HepG2 (cell line): ENCODE measurements around the gene SH2B2. TPM values are rescaled to one million over a fixed set of nuclear protein-coding genes. Genes with fewer than 3 reads are reported as not detected.

Experiments used
- ATAC-seq: fragments of 200-7000 bp; cut with Tn5 transposase; 3 replicates; pipeline ENCODE4 v1.9.1; 2020; ENCODE audit warnings: mild to moderate bottlenecking, moderate library complexity
- BruUV-seq: library from RNA; stranded (reverse); fragments of 400-500 nt; replicated peaks from 2 replicates; lab custom pipeline; 2021; lab: Mats Ljungman, UMichigan
- CTCF ChIA-PET: fragments of 300-600 bp; formaldehyde crosslinking; extraction: SDS; loops from one replicate; lab custom pipeline; 2021; ENCODE audit warnings: low total read pairs, inconsistent platforms, low intra/inter-chr PET ratio; lab: Yijun Ruan, JAX
- POLR2A ChIA-PET: fragments of 350-600 bp; sonication (Branson Sonifier 250); formaldehyde crosslinking; loops from one replicate; lab custom pipeline; 2020; ENCODE audit warnings: antibody characterized with exemption, inconsistent platforms; lab: Yijun Ruan, JAX
- DNase-seq: peaks from one replicate; pipeline ENCODE4 v3.0.0-alpha.2; 2015; ENCODE audit warnings: low spot score
- FAIRE-seq: peaks from 3 replicates; lab custom pipeline; 2011; peaks lifted over from hg19 to GRCh38; lab: Jason Lieb, UNC
- H2AFZ ChIP-seq: one replicate; pipeline ENCODE4 v1.6.1; 2011; ENCODE audit warnings: low read length, inconsistent platforms
- H3K27ac ChIP-seq: fragments of 300-600 bp; 3 replicates; pipeline ENCODE4 v1.8.0; 2011; ENCODE audit warnings: mixed run types, mild to moderate bottlenecking, mixed read lengths, low read length, inconsistent platforms; ENCODE audit not compliant: insufficient read depth; ENCODE audit errors: extremely low read length
- H3K27me3 ChIP-seq, 2 experiments: fragments of 200-600 bp in 1 of 2; 2 replicates in 1 of 2; 3 replicates in 1 of 2; pipeline versions ENCODE4 v1.6.0 to v1.8.0; 2011; ENCODE audit warnings: low read length in 2 of 2, mild to moderate bottlenecking in 2 of 2, moderate library complexity in 2 of 2, inconsistent platforms in 1 of 2; ENCODE audit not compliant: insufficient read depth in 2 of 2, control insufficient read depth in 1 of 2
- H3K36me3 ChIP-seq, 2 experiments: fragments of 200-600 bp in 1 of 2; replicated peaks in 1 of 2; 2 replicates in 1 of 2; 3 replicates in 1 of 2; pipeline versions ENCODE4 v1.5.1 to v1.8.0; 2011; ENCODE audit warnings: low read length in 2 of 2, inconsistent platforms in 1 of 2; ENCODE audit not compliant: insufficient read depth in 2 of 2, control insufficient read depth in 1 of 2
- H3K4me1 ChIP-seq: 2 replicates; pipeline ENCODE4 v1.5.1; 2012; ENCODE audit warnings: low read length, inconsistent platforms; ENCODE audit not compliant: insufficient read depth
- H3K4me2 ChIP-seq: 2 replicates; pipeline ENCODE4 v1.6.0; 2011; ENCODE audit warnings: low read depth, low read length, inconsistent platforms
- H3K4me3 ChIP-seq, 3 experiments: fragments of 200-600 bp in 1 of 3; sonication (generic), shearing (Covaris generic) in 1 of 3; replicated peaks in 1 of 3; 2 replicates each; pipeline ENCODE4 v1.5.1; 2011 to 2016; ENCODE audit warnings: low read length in 3 of 3, inconsistent platforms in 2 of 3, low read depth in 2 of 3, mild to moderate bottlenecking in 2 of 3, control low read depth in 1 of 3, mixed read lengths in 1 of 3; ENCODE audit not compliant: insufficient read depth in 1 of 3
- H3K79me2 ChIP-seq: one replicate; pipeline ENCODE4 v1.6.1; 2011; ENCODE audit warnings: low read length, inconsistent platforms; ENCODE audit not compliant: insufficient read depth
- H3K9ac ChIP-seq: 2 replicates; pipeline ENCODE4 v1.6.0; 2011; ENCODE audit warnings: mild to moderate bottlenecking, low read depth, low read length, inconsistent platforms; ENCODE audit not compliant: insufficient read depth
- H3K9me3 ChIP-seq: 2 replicates; pipeline ENCODE4 v1.5.1; 2012; ENCODE audit warnings: mild to moderate bottlenecking, low read length
- H4K20me1 ChIP-seq: 2 replicates; pipeline ENCODE4 v1.6.0; 2011; ENCODE audit warnings: inconsistent platforms, mild to moderate bottlenecking, low read length, moderate library complexity; ENCODE audit not compliant: insufficient read depth
- SYNCRIP ChIP-seq: fragments of 200-400 bp; formaldehyde crosslinking; IDR thresholded peaks from 2 replicates; pipeline ENCODE4 v1.6.1; 2018; ENCODE audit warnings: mild to moderate bottlenecking, low read depth, low read length; ENCODE audit not compliant: insufficient read depth
- ZBTB7A ChIP-seq: sonication (generic); formaldehyde crosslinking; IDR thresholded peaks from 2 replicates; pipeline ENCODE4 v1.8.0; 2022; ENCODE audit warnings: mild to moderate bottlenecking, missing genetic modification reagents
- ZNF33A ChIP-seq: sonication (generic); formaldehyde crosslinking; IDR thresholded peaks from 2 replicates; pipeline ENCODE4 v1.5.1; 2020; ENCODE audit warnings: missing genetic modification reagents, mild to moderate bottlenecking, moderate library complexity, borderline replicate concordance
- WGBS: methylation state at CpG from one replicate; pipeline ENCODE4 v1.1.6; 2017; ENCODE audit warnings: low lambda C conversion rate; 5-methylcytosine and 5-hydroxymethylcytosine counted together
- in situ Hi-C: cut with HindIII; loops from 2 replicates; pipeline ENCODE4 v1.10.0; 2017; ENCODE audit warnings: low pct_unique_long_range_greater_than_20kb; ENCODE audit not compliant: extremely low pct_ligation_motif_present
- intact Hi-C: fragments of 100-400 bp; cut with micrococcal nuclease; formaldehyde crosslinking; loops from one replicate; pipeline ENCODE4 v1.10.0; 2022; ENCODE audit not compliant: unreplicated experiment
- polyA plus RNA-seq, 8 experiments: library from polyadenylated mRNA; depleted of rRNA in 3 of 8; stranded (reverse) in 7 of 8; unstranded in 1 of 8; fragments of >200 nt; fragmentation: Illumina TruSeq in 4 of 8; extraction: Trizol in 4 of 8; gene quantifications; 2 replicates each; pipeline versions ENCODE4 v1.2.1 to v1.2.3, GENCODE V29; 2011 to 2016; ENCODE audit warnings: low read depth in 4 of 8, missing spikeins in 1 of 8, mixed read lengths in 1 of 8; ENCODE audit not compliant: insufficient read depth in 1 of 8
- total RNA-seq, 5 experiments: library from RNA; depleted of rRNA; stranded (reverse); fragments of >200 nt; fragmentation: Illumina TruSeq; extraction: Trizol; gene quantifications; 2 replicates each; pipeline ENCODE4 v1.2.3, GENCODE V29; 2016; ENCODE audit warnings: low read depth in 1 of 5
- TF ChIP-seq, protein P1 (sequence below): conservative IDR thresholded peaks from 2 replicates; pipeline ENCODE4 v1.6.1; 2018; ENCODE audit warnings: missing genetic modification reagents
- TF ChIP-seq, protein P2 (sequence below): sonication (generic); formaldehyde crosslinking; IDR thresholded peaks from 2 replicates; pipeline ENCODE4 v1.8.0; 2022; ENCODE audit warnings: missing genetic modification reagents, mild to moderate bottlenecking, moderate library complexity, borderline replicate concordance

SH2B2 gene
- total and polyA plus RNA-seq, 2 of the 13 experiments (the other 11 are each of a cell fraction or from before 2014, with no cell fraction given): 0.46 to 1.3 TPM

- no TSS peak for BruUV-seq
- no peaks in the 10 kb centered on the region for H3K27me3 ChIP-seq
- DNase-seq (no peak), FAIRE-seq (no peak), ATAC-seq (no peak)
- 90% methylated on average over 6 of the region's 8 CpGs for WGBS
- CTCF ChIA-PET: no interaction called here
- H3K9ac ChIP-seq: no peak overlapping the region
- POLR2A ChIA-PET: no interaction called here
- intact Hi-C loops (no loop called here), in situ Hi-C loops (no loop called here)
- H3K79me2 ChIP-seq: no peaks in the 10 kb centered on the region
- H3K4me1 ChIP-seq: no peaks in the 10 kb centered on the region; the same call in 1 of the 2 replicates
- H3K27ac ChIP-seq: no peak overlapping the region
- H3K9me3 ChIP-seq: no peaks in the 10 kb centered on the region
- peaks cover 17 to 40% of the 10 kb centered on the region in 2 experiments; a peak in 4 of 5 replicates for H3K36me3 ChIP-seq
- H3K4me3 ChIP-seq: no peak overlapping the region
- H2AFZ ChIP-seq: no peak overlapping the region
- TF ChIP-seq, protein P1, sequence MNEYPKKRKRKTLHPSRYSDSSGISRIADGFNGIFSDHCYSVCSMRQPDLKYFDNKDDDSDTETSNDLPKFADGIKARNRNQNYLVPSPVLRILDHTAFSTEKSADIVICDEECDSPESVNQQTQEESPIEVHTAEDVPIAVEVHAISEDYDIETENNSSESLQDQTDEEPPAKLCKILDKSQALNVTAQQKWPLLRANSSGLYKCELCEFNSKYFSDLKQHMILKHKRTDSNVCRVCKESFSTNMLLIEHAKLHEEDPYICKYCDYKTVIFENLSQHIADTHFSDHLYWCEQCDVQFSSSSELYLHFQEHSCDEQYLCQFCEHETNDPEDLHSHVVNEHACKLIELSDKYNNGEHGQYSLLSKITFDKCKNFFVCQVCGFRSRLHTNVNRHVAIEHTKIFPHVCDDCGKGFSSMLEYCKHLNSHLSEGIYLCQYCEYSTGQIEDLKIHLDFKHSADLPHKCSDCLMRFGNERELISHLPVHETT (CRISPR knock-in tag): no peak
- TF ChIP-seq SYNCRIP (no peak), ZBTB7A (CRISPR knock-in tag) (no peak), ZNF33A (no peak)
- TF ChIP-seq, protein P2, sequence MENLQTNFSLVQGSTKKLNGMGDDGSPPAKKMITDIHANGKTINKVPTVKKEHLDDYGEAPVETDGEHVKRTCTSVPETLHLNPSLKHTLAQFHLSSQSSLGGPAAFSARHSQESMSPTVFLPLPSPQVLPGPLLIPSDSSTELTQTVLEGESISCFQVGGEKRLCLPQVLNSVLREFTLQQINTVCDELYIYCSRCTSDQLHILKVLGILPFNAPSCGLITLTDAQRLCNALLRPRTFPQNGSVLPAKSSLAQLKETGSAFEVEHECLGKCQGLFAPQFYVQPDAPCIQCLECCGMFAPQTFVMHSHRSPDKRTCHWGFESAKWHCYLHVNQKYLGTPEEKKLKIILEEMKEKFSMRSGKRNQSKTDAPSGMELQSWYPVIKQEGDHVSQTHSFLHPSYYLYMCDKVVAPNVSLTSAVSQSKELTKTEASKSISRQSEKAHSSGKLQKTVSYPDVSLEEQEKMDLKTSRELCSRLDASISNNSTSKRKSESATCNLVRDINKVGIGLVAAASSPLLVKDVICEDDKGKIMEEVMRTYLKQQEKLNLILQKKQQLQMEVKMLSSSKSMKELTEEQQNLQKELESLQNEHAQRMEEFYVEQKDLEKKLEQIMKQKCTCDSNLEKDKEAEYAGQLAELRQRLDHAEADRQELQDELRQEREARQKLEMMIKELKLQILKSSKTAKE (CRISPR knock-in tag): no peak
- H3K4me2 ChIP-seq: no peak overlapping the region
- no peaks in the 10 kb centered on the region for H4K20me1 ChIP-seq
Observed at GRCh38 chr7:102241431-102241830, 45.2 kb upstream of the SH2B2 start.
